Neural cell (in vitro differentiated cells): ENCODE results near the gene TCF12. TPM values are rescaled to one million over a fixed set of nuclear protein-coding genes. Genes with fewer than 3 reads are reported as not detected.

ENCODE experiments used
- H2AFZ ChIP-seq: fragments of 200-600, 300-800 bp; sonication (generic), shearing (Covaris generic); 2 replicates; pipeline ENCODE4 v1.6.0; 2014; ENCODE audit warnings: low read depth, mild to moderate bottlenecking, antibody characterized with exemption, low read length, moderate library complexity
- H3F3A ChIP-seq: fragments of 200-600 bp; shearing (Covaris generic); 2 replicates; pipeline ENCODE4 v1.6.1; 2016; ENCODE audit warnings: mild to moderate bottlenecking, moderate library complexity, mixed read lengths, antibody characterized with exemption, low read length; ENCODE audit not compliant: insufficient read depth, poor library complexity, severe bottlenecking
- H3K27ac ChIP-seq: fragments of 200-600, 300-800 bp; sonication (generic), shearing (Covaris generic); 2 replicates; pipeline ENCODE4 v1.5.1; 2014; ENCODE audit warnings: mild to moderate bottlenecking, low read length, moderate library complexity
- H3K27me3 ChIP-seq: fragments of 300-800, 200-600 bp; sonication (generic), shearing (Covaris generic); 2 replicates; pipeline ENCODE4 v1.6.0; 2014; ENCODE audit warnings: mild to moderate bottlenecking, low read depth, low read length, moderate library complexity; ENCODE audit not compliant: insufficient read depth
- H3K36me3 ChIP-seq: fragments of 300-800, 200-600 bp; sonication (generic), shearing (Covaris generic); 2 replicates; pipeline ENCODE4 v1.5.1; 2014; ENCODE audit warnings: mild to moderate bottlenecking, antibody characterized with exemption, low read length, moderate library complexity; ENCODE audit not compliant: insufficient read depth
- H3K4me2 ChIP-seq: fragments of 300-800, 200-600 bp; sonication (generic), shearing (Covaris generic); 2 replicates; pipeline ENCODE4 v1.6.0; 2014; ENCODE audit warnings: mild to moderate bottlenecking, low read length
- H3K4me3 ChIP-seq: fragments of 300-800, 200-600 bp; sonication (generic), shearing (Covaris generic); 2 replicates; pipeline ENCODE4 v1.5.1; 2014; ENCODE audit warnings: mild to moderate bottlenecking, low read length, moderate library complexity
- H3K79me2 ChIP-seq: fragments of 200-600 bp; shearing (Covaris generic); replicated peaks from 2 replicates; pipeline ENCODE4 v1.6.0; 2014; ENCODE audit warnings: mild to moderate bottlenecking, low read length, moderate library complexity; ENCODE audit not compliant: insufficient read depth
- H3K9ac ChIP-seq: fragments of 300-800, 200-600 bp; sonication (generic), shearing (Covaris generic); 2 replicates; pipeline ENCODE4 v1.6.1; 2016; ENCODE audit warnings: mild to moderate bottlenecking, low read length, mixed read lengths
- H3K9me2 ChIP-seq: fragments of 200-600 bp; shearing (Covaris generic); 2 replicates; pipeline ENCODE4 v1.6.1; 2016; ENCODE audit warnings: mild to moderate bottlenecking, low read length, mixed read lengths; ENCODE audit not compliant: insufficient read depth
- H3K9me3 ChIP-seq: fragments of 200-600, 300-800 bp; sonication (generic), shearing (Covaris generic); 2 replicates; pipeline ENCODE4 v1.6.1; 2016; ENCODE audit warnings: mild to moderate bottlenecking, mixed run types, low read length, moderate library complexity, mixed read lengths
- H4K20me1 ChIP-seq: fragments of 200-600 bp; shearing (Covaris generic); 2 replicates; pipeline ENCODE4 v1.6.1; 2016; ENCODE audit warnings: mild to moderate bottlenecking, mixed run types; ENCODE audit not compliant: insufficient read depth
- CTCF ChIP-seq: fragments of 450-650 bp; IDR thresholded peaks from 2 replicates; pipeline ENCODE4 v1.5.1; 2014; ENCODE audit warnings: antibody characterized with exemption, mild to moderate bottlenecking, moderate library complexity; ENCODE audit not compliant: poor library complexity, severe bottlenecking
- EP300 ChIP-seq: fragments of 450-650 bp; conservative IDR thresholded peaks from 2 replicates; pipeline ENCODE4 v1.6.1; 2014; ENCODE audit warnings: antibody characterized with exemption, mild to moderate bottlenecking, moderate library complexity; ENCODE audit not compliant: poor library complexity, severe bottlenecking
- EZH2 ChIP-seq: fragments of 200-600, 300-800 bp; shearing (Covaris generic), sonication (generic); IDR thresholded peaks from 2 replicates; pipeline ENCODE4 v1.6.1; 2014; ENCODE audit warnings: antibody characterized with exemption, low read length, borderline replicate concordance, mild to moderate bottlenecking; ENCODE audit not compliant: insufficient read depth, poor library complexity, severe bottlenecking
- MXI1 ChIP-seq: fragments of 450-650 bp; conservative IDR thresholded peaks from 2 replicates; pipeline ENCODE4 v1.6.1; 2014; ENCODE audit warnings: antibody characterized with exemption, mild to moderate bottlenecking; ENCODE audit not compliant: poor library complexity, severe bottlenecking
- POLR2AphosphoS5 ChIP-seq: IDR thresholded peaks from 2 replicates; pipeline ENCODE4 v1.6.1; 2012
- RAD21 ChIP-seq: fragments of 450-650 bp; conservative IDR thresholded peaks from 2 replicates; pipeline ENCODE4 v1.6.1; 2014; ENCODE audit warnings: antibody characterized with exemption, mild to moderate bottlenecking, moderate library complexity
- SMC3 ChIP-seq: fragments of 450-650 bp; conservative IDR thresholded peaks from 2 replicates; pipeline ENCODE4 v1.6.1; 2014; ENCODE audit warnings: antibody characterized with exemption, mild to moderate bottlenecking, moderate library complexity; ENCODE audit not compliant: poor library complexity
- TAF1 ChIP-seq: IDR thresholded peaks from 2 replicates; pipeline ENCODE4 v1.6.1; 2012; ENCODE audit warnings: low read depth
- polyA plus RNA-seq: library from polyadenylated mRNA; depleted of rRNA; stranded (reverse); fragments of >200 nt; gene quantifications from 2 replicates; pipeline ENCODE4 v1.2.3, GENCODE V29; 2014
- TF ChIP-seq, protein P1 (sequence below): IDR thresholded peaks from 2 replicates; pipeline ENCODE4 v1.6.1; 2012; ENCODE audit warnings: borderline replicate concordance

TCF12 gene
- polyA plus RNA-seq, 1 donor from 2014 or later: 52.7 TPM

GRCh38 chr15:57256939-57257338 is 338.5 kb downstream of the TCF12 start:
- no peak overlapping the region for H3K4me3 ChIP-seq
- H3F3A ChIP-seq: no peaks in the 10 kb centered on the region
- H2AFZ ChIP-seq: no peak overlapping the region
- no peaks in the 10 kb centered on the region for H3K36me3 ChIP-seq
- H3K4me2 ChIP-seq: no peak overlapping the region
- H3K9ac ChIP-seq: no peak overlapping the region
- no peak overlapping the region for H3K27ac ChIP-seq
- no peaks in the 10 kb centered on the region for H3K9me3 ChIP-seq
- TF ChIP-seq CTCF: no peak
- no peak for TF ChIP-seq SMC3
- no peak for TF ChIP-seq EP300
- no peak for TF ChIP-seq EZH2
- TF ChIP-seq, protein P1, sequence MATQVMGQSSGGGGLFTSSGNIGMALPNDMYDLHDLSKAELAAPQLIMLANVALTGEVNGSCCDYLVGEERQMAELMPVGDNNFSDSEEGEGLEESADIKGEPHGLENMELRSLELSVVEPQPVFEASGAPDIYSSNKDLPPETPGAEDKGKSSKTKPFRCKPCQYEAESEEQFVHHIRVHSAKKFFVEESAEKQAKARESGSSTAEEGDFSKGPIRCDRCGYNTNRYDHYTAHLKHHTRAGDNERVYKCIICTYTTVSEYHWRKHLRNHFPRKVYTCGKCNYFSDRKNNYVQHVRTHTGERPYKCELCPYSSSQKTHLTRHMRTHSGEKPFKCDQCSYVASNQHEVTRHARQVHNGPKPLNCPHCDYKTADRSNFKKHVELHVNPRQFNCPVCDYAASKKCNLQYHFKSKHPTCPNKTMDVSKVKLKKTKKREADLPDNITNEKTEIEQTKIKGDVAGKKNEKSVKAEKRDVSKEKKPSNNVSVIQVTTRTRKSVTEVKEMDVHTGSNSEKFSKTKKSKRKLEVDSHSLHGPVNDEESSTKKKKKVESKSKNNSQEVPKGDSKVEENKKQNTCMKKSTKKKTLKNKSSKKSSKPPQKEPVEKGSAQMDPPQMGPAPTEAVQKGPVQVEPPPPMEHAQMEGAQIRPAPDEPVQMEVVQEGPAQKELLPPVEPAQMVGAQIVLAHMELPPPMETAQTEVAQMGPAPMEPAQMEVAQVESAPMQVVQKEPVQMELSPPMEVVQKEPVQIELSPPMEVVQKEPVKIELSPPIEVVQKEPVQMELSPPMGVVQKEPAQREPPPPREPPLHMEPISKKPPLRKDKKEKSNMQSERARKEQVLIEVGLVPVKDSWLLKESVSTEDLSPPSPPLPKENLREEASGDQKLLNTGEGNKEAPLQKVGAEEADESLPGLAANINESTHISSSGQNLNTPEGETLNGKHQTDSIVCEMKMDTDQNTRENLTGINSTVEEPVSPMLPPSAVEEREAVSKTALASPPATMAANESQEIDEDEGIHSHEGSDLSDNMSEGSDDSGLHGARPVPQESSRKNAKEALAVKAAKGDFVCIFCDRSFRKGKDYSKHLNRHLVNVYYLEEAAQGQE: no peak
- no peak for TF ChIP-seq TAF1
- TF ChIP-seq MXI1: no peak
- no peak for TF ChIP-seq POLR2AphosphoS5
- TF ChIP-seq RAD21: no peak
- H3K9me2 ChIP-seq: no peaks in the 10 kb centered on the region
- no peaks in the 10 kb centered on the region for H3K27me3 ChIP-seq
- no peaks in the 10 kb centered on the region for H3K79me2 ChIP-seq
- H4K20me1 ChIP-seq: no peaks in the 10 kb centered on the region

DNA sequence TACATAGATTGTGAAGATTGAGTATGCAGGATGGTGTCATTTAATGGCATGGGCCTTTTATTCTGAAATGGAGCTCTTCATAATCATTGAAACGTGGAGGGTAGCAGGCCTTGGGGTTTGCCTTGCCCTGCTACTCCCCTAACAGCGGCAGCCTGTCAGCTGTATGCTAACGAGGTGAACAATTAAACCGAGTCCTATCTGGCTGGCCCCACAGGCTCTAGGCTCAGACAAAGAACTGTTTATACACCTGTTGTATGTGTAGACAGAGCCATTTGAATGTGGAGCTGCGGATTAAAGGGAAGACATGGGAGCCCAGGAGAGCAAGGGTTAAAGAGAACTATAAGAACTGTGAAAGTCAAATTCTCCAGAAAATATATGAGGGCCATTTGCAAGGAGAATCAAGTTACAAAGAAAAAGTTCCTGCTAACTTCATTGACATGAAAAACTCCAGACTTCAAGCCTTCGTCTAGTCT is 341.2 kb downstream of the TCF12 start:
- no peak overlapping the region for H2AFZ ChIP-seq
- H3K79me2 ChIP-seq: no peaks in the 10 kb centered on the region
- no peak overlapping the region for H3K27ac ChIP-seq
- no peaks in the 10 kb centered on the region for H3K27me3 ChIP-seq
- no peaks in the 10 kb centered on the region for H3K9me3 ChIP-seq
- H3F3A ChIP-seq: no peaks in the 10 kb centered on the region
- no peak overlapping the region for H3K4me3 ChIP-seq
- TF ChIP-seq, protein P1: no peak
- TF ChIP-seq RAD21: no peak
- no peak for TF ChIP-seq CTCF
- TF ChIP-seq EP300: no peak
- TF ChIP-seq MXI1: no peak
- no peak for TF ChIP-seq SMC3
- no peak for TF ChIP-seq TAF1
- no peak for TF ChIP-seq EZH2
- TF ChIP-seq POLR2AphosphoS5: no peak
- H4K20me1 ChIP-seq: no peaks in the 10 kb centered on the region
- no peaks in the 10 kb centered on the region for H3K9me2 ChIP-seq
- H3K9ac ChIP-seq: no peak overlapping the region
- peaks cover 5% of the 10 kb centered on the region for H3K36me3 ChIP-seq
- H3K4me2 ChIP-seq: no peak overlapping the region
